Activated naive CD8-positive, alpha-beta T cell (primary cell): ENCODE data around the gene LGR6.

Source experiments
- H3K27ac Mint-ChIP-seq: one replicate; pipeline ENCODE4 v1.8.0; 2021; ENCODE audit warnings: mixed read lengths
- H3K27me3 Mint-ChIP-seq: one replicate; pipeline ENCODE4 v1.8.0; 2021; ENCODE audit warnings: mixed read lengths
- H3K36me3 Mint-ChIP-seq: one replicate; pipeline ENCODE4 v1.8.0; 2021; ENCODE audit warnings: mixed read lengths
- H3K4me1 Mint-ChIP-seq: one replicate; pipeline ENCODE4 v1.8.0; 2021; ENCODE audit warnings: low read depth, mixed read lengths
- H3K4me3 Mint-ChIP-seq: one replicate; pipeline ENCODE4 v1.8.0; 2021; ENCODE audit warnings: mild to moderate bottlenecking, mixed read lengths
- H3K9me3 Mint-ChIP-seq: one replicate; pipeline ENCODE4 v1.8.0; 2021; ENCODE audit warnings: low read depth, mixed read lengths

The LGR6 gene

DNA sequence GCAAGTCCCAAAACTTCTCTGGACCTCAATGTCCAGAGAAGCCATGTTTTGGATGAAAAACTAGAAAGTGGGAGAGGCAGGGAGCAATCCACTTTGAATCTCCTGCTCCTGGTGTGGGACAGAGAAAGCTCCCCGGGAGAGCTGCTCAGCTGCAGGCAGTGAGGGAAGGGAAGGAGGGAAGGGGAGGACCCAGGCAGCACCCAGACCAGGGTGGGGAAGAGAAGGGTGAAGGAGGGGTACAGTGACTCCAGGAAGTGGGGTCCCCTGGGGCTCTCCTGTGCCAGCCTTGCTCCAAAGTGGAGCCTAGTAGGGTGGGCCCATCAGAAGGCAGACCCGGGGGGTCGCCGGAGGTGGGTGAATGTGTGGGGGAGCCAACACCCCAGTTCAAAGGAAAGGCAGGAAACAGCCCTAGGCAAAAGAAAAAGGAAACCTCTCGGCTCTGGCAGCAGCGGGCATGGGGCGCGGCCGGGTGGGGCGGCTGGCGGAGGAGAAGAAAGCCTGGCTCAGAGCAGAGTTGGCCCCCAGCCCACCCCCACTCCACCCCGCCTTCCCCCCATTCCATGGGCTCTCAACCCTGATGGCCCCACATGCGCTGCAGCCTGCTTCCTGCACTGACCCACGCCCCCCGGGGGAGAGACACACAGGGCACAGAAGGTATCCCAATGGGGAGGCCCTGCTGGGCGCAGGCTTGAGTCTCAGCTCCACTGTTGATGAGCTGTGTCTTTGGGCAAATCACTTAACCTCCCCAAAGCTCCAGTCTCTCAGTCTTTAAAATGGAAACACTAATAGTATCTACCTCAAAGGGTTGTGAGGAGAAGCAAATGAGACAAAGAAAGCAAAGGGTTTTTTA is 5.7 kb downstream of the LGR6 start:
- Mint-ChIP-seq H3K4me3 (peak overlapping the region; percentile 35), H3K4me1 (peaks cover 31% of the 10 kb centered on the region)

DNA sequence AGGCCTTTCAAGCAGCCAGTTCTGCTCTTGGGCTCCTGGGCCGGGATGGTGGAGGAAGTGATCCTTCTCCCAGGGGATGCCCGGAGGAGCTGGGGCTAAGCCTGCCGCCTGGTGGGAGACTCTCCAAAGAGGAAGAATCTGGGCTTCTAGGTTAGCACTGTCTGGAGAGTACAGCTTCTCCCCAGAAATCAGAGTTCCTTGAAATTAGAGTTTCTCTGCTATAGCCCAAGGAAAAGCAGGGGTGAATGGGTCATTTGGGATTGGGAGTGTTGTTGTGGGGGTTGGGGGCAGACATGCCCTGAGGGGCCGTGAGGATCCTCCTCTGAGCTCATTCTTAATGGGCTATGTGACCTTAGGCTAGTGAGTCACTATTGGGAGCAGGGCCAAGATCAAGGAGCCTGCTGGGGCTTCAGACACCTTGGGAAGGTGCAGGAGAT is 6.5 kb downstream of the LGR6 start:
- Mint-ChIP-seq H3K9me3 (no peaks in the 10 kb centered on the region), H3K4me1 (peaks cover 30% of the 10 kb centered on the region), H3K27ac (no peak overlapping the region), H3K27me3 (peaks cover 2% of the 10 kb centered on the region), H3K36me3 (no peaks in the 10 kb centered on the region), H3K4me3 (no peak overlapping the region)

More for the DNA sequence above, 5.7 kb downstream of the LGR6 start:
- H3K27me3 Mint-ChIP-seq = peaks cover 2% of the 10 kb centered on the region
- H3K9me3 Mint-ChIP-seq = no peaks in the 10 kb centered on the region
- peak overlapping the region; percentile 22 for H3K27ac Mint-ChIP-seq
- H3K36me3 Mint-ChIP-seq = no peaks in the 10 kb centered on the region

DNA sequence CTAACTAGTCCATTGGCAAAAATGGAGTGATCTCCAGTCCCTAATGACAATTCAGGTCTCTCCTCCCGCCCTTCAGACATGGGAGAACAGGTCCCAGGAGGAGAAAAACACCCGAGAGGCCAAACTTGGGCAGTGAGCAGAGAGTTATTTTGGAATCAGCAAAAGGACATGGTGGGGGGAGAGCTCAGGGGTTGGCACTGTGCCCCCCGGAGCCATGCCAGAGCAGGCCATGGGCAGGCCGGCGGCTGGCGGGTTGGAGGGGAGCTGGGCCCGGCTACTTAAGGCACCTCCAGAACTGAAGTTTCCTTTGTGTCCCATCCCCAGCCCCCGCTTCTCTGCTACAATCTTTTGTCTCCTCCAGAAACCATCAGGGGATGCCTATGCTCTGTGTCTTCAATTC is 7.1 kb downstream of the LGR6 start:
- Mint-ChIP-seq H3K27ac (no peak overlapping the region), H3K36me3 (no peaks in the 10 kb centered on the region), H3K27me3 (no peaks in the 10 kb centered on the region), H3K4me1 (peaks cover 30% of the 10 kb centered on the region), H3K4me3 (no peak overlapping the region), H3K9me3 (no peaks in the 10 kb centered on the region)

DNA sequence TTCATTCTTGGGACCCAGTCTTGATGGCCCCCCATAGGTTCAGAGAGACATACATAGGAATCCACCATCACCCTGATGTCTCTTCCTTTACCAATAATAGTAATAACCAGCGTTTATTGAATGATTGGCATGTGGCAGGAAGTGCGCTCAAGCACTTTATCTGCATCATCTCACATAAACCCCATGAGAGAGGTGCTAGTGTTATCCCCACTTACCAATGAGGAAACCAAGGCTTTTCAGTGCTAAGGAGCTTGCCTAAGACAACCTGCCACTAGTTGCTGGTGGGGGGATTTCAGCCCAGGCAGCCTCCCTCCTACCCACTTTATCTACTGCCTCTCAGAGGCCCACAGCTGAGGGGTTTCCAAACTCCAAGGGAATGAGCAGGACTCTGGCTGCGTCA is 7.7 kb downstream of the LGR6 start:
- Mint-ChIP-seq H3K27me3 (no peaks in the 10 kb centered on the region), H3K27ac (no peak overlapping the region), H3K9me3 (no peaks in the 10 kb centered on the region), H3K4me1 (peaks cover 30% of the 10 kb centered on the region), H3K4me3 (no peak overlapping the region), H3K36me3 (no peaks in the 10 kb centered on the region)

DNA sequence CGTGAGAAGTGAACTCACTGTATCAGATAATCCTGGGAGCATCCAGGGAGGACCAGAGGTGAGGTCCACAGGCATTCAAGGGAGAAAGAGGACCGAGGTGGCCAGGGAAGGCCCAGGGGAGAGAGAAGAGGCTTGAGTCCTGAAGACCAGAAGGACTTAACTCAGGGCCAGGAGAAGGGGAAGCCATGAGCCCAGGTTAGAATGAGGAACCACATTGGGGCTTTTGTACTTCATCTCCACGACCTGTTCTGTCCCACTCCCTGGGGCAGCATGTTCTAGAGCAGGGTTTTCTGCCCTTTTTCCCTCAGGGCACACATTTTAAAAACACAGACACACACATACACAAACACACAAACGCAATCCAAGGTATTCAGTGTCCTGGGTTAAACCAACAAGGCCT is 8.4 kb downstream of the LGR6 start:
- Mint-ChIP-seq H3K4me3 (no peak overlapping the region), H3K27me3 (no peaks in the 10 kb centered on the region), H3K9me3 (no peaks in the 10 kb centered on the region), H3K36me3 (no peaks in the 10 kb centered on the region), H3K27ac (no peak overlapping the region), H3K4me1 (peaks cover 30% of the 10 kb centered on the region)

DNA sequence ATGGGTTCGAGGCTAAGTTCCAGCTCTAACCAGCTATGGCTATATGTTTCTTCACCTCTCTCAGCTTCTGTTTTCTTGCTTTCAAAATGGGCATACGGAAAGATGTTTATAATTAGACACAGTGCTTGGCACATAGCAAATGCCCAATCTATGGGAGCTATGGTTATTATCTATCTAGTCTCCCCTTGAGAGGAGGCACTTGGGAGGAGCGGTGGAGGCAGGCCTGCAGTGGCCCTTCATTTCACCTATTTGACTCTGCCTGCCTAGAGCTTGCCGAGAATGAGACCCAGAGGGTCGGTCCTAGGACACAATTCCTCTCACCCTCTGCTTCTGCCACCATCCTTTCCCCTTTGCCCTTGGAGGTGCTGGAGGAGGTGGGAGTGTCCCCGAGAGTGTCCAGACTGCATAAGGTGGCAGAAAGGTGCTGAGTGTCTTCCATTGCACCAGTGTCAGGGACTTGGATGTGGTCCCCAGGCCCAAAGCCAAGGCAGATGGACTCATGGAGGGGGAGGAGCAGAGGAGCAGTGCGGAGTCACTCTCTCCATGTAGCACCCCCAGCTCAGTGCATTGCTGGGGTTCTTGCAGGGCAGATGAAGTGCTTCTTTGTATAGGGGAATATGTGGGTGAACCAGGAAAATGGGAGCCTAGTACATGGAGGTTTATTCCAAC is 9.0 kb downstream of the LGR6 start:
- H3K4me3 Mint-ChIP-seq = no peak overlapping the region
- no peak overlapping the region for H3K27ac Mint-ChIP-seq
- peaks cover 30% of the 10 kb centered on the region for H3K4me1 Mint-ChIP-seq
- H3K36me3 Mint-ChIP-seq = no peaks in the 10 kb centered on the region
- H3K27me3 Mint-ChIP-seq = no peaks in the 10 kb centered on the region
- H3K9me3 Mint-ChIP-seq = no peaks in the 10 kb centered on the region

DNA sequence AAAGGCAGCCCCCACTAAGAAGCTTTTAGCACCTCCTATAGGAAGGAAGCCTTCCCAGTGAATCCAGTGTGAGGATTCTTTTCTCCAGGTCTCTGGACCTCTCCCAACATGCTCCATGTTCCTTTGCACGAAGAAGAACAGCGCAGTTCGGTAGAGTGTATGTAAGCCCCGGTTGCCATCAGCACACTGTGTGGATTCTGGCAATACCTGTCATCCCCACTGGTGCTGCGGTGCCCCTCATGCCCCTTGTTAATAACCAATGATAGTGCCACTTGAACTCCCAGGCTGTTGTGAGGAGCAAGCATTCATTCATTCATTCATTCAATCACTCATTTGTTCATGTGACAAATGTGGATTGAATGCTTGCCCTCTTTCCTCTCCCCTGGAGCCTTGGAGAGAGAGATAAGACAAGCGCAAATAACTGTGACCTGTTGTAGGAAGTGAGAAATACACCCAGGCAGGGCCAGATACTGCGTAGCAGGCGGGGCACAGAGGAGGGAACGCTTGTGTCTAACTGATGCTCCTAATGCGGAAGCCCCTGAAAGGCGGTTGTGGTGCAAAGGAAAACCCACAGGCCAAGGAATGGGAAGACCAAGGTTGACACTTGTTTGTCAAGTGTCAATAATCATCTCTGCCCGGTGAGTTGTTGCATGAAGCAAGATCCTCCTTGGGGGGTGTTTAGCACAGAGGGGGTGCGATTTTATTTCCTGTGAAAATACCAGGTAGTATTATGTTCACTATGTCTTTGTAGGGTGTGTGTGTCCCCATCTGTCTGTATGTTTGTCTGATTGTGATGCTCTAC is 9.8 kb downstream of the LGR6 start:
- Mint-ChIP-seq H3K36me3 (no peaks in the 10 kb centered on the region), H3K4me3 (no peak overlapping the region), H3K27me3 (no peaks in the 10 kb centered on the region), H3K9me3 (no peaks in the 10 kb centered on the region), H3K27ac (no peak overlapping the region), H3K4me1 (peaks cover 23% of the 10 kb centered on the region)

DNA sequence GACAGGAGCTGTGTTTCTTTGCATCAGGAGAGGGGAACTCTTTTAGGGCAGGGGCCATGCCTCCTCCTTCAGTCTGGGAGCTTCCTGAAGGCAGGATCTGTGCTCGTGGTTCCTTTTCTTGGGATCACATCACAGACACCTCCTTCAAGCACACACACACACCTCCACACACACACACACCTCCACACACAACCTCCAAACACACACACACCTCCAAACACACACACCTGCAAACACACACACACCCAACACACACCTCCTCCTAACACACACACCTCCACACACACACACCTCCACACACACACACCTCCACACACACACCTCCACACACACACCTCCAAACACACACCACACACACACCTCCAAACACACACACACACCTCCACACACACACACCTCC is 10.5 kb downstream of the LGR6 start:
- Mint-ChIP-seq H3K4me1 (peaks cover 17% of the 10 kb centered on the region), H3K4me3 (no peak overlapping the region), H3K36me3 (no peaks in the 10 kb centered on the region), H3K27ac (no peak overlapping the region), H3K9me3 (no peaks in the 10 kb centered on the region), H3K27me3 (no peaks in the 10 kb centered on the region)

DNA sequence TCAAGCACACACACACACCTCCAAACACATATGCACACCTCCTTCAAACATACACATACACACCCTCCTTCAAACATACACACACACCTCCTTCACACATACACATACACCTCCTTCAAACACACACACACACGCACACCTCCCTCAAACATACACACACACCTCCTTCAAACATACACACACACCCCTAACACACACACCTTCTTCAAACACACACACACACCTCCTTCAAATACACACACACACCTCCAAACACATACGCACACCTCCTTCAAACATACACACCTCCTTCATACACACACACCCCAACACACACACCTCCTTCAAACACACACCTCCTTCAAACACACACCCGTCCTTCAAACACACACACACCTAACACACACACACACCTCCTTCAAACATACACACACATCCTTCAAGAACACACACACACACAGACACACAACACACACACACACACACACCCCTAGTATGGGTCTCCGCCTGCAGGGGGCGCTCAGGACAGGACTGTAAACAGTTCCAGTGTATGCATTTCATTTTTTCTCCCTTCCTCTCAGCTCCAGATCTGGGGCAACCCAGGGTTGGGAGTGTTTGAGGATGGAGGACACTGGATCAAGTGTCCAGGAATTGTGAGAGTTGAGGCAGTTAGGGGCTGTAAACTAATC is 12.1 kb downstream of the LGR6 start:
- no peak overlapping the region for H3K27ac Mint-ChIP-seq
- no peaks in the 10 kb centered on the region for H3K36me3 Mint-ChIP-seq
- peaks cover 3% of the 10 kb centered on the region for H3K27me3 Mint-ChIP-seq
- H3K9me3 Mint-ChIP-seq = no peaks in the 10 kb centered on the region
- H3K4me1 Mint-ChIP-seq = peaks cover 8% of the 10 kb centered on the region
- no peak overlapping the region for H3K4me3 Mint-ChIP-seq

DNA sequence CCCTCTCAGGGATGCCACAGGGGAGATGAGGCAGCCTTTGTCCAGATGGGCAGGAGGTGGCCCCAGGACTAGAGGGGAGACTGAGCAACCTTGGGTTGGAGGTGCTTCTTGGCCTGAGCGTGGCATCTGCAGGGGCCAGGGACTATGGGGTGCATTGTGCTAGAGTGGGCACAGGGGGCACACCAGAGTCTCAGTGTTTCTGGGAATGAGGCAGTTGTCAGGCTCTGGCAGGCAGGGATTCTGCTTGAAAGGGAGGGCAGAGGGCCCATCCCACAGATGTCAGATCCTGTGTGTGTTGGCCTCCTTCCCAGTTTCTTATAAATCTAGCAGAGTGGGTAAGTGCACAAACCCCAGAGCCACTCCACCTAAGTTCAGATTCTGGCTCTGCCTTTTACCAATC is 13.7 kb downstream of the LGR6 start:
- Mint-ChIP-seq H3K4me3 (no peak overlapping the region), H3K9me3 (no peaks in the 10 kb centered on the region), H3K4me1 (no peaks in the 10 kb centered on the region), H3K27ac (no peak overlapping the region), H3K27me3 (peaks cover 6% of the 10 kb centered on the region), H3K36me3 (no peaks in the 10 kb centered on the region)

DNA sequence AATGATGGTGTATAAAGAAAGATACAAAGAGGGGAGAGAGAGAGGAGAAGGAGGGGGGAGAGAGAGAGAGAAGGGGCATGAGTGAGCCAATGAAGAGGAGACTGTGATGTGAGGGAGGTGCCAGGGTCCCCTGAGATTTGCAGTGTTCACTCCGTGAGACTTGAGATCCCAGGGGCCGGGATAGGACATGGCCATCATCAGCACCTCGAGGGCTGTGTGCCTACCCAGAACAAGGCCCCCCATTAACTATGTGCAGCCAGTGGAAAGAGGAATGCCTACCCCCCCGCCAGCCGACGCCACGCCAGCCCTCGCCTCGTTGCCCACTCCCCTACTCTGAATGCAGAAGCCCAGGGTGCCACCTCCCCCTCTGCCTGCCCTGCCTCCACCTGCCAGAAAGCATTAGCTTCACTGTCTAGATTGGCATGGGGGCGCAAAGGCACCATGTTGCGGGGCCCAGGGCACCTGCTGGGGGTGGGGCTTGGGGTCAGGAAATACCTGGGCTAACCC is 14.8 kb downstream of the LGR6 start:
- Mint-ChIP-seq H3K36me3 (no peaks in the 10 kb centered on the region), H3K27me3 (peaks cover 16% of the 10 kb centered on the region), H3K9me3 (no peaks in the 10 kb centered on the region), H3K4me1 (no peaks in the 10 kb centered on the region), H3K4me3 (no peak overlapping the region), H3K27ac (no peak overlapping the region)

DNA sequence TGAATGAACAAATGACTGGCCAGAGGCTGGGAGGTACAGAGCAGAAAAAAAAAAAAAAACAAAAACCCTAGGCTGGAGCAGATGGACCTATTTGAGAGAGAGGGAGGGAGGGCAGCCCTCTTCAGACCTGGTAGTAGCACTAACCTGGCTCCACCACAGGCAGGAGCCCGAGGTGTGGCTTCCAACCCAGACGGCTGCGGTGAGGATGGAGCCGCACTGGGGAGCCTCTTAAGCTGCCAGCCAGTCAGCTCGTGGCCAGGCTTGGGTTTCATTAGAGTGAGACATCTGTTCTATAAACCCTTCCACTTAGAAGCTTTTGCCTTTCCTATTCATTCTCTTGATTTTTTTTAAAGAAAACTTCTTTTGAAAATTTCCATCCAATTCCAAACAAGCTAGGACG is 16.8 kb downstream of the LGR6 start:
- peaks cover 7% of the 10 kb centered on the region for H3K4me1 Mint-ChIP-seq
- peaks cover 3% of the 10 kb centered on the region for H3K36me3 Mint-ChIP-seq
- no peak overlapping the region for H3K27ac Mint-ChIP-seq
- H3K9me3 Mint-ChIP-seq = no peaks in the 10 kb centered on the region
- H3K4me3 Mint-ChIP-seq = no peak overlapping the region
- peaks cover 28% of the 10 kb centered on the region for H3K27me3 Mint-ChIP-seq

DNA sequence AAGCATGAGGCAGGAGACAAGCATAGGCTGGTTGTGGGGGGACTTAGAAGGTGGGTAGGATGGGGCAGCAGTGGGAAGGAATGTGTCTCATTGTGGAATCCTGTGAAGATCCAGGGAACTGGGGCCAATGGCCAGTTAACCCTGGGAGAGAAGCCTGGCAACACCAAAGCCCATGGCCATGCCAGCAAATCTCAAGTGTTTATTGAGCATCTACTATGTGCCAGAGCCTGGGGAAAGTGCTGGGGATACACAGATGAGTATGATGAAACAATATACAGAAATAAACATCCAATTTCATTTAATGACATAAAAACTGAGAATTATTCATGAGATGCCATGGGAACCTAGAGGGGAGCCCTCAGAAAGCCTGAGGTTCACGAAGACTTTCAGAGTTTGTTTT is 17.4 kb downstream of the LGR6 start:
- no peak overlapping the region for H3K4me3 Mint-ChIP-seq
- peaks cover 3% of the 10 kb centered on the region for H3K36me3 Mint-ChIP-seq
- H3K27me3 Mint-ChIP-seq = peaks cover 31% of the 10 kb centered on the region
- peaks cover 7% of the 10 kb centered on the region for H3K4me1 Mint-ChIP-seq
- no peaks in the 10 kb centered on the region for H3K9me3 Mint-ChIP-seq
- H3K27ac Mint-ChIP-seq = no peak overlapping the region

DNA sequence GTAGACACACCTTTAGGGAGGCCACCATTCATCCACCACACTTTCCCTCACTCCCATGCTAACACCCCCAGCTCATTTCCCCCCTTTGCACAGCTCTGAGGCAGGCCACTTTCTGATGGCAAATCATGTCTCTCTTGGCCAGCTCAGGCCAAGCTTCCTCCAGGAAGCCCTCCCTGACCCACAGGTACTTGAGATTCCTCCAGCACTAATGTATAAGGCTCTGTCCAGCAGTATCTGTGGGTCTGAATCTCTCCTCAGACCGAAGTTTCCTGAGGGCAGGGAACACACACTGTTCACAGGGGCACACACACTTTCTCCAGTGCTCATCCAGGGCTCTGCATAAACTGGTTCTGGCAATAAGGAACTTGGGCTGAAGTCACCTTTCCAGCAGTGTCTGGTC is 19.2 kb downstream of the LGR6 start:
- H3K4me3 Mint-ChIP-seq = no peak overlapping the region
- no peaks in the 10 kb centered on the region for H3K9me3 Mint-ChIP-seq
- no peak overlapping the region for H3K27ac Mint-ChIP-seq
- peaks cover 31% of the 10 kb centered on the region for H3K27me3 Mint-ChIP-seq
- peaks cover 7% of the 10 kb centered on the region for H3K4me1 Mint-ChIP-seq
- peaks cover 3% of the 10 kb centered on the region for H3K36me3 Mint-ChIP-seq
